Measurements from ENCODE around the gene CDC5L. TPM values are rescaled to one million over a fixed set of nuclear protein-coding genes. Genes with fewer than 3 reads are reported as not detected.
A peak's percentile ranks its signal among the peaks of the same experiment; 100 is the strongest.

Gene CDC5L
- total RNA-seq, 2 experiments from 2014 or later: 26.9 to 27.7 TPM

DNA sequence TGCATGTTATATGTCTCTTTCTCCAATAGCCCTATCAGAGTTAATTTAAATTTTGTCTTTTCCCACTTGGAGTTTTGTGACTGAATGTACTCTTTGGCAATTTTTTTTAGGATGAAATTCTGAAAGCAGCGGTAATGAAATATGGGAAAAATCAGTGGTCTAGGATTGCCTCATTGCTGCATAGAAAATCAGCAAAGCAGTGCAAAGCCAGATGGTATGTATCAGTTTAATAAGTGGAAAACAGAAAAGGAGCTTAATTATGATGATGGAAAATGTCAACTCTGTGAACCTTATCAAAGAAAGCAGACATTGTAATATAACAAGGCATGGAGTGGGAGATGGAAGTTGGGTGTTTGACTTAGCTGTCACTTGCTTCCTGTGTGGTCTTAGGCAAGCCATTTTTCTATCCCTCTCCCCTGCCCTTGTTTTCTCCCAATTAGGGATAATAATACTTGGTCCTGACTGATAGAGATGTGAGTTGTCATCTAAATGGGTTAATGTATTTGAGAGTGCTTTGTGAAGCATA is 2.7 kb downstream of the CDC5L start:
- no peak for DNase-seq
- no peak overlapping the region for H3K27ac Mint-ChIP-seq
- H3K4me1 Mint-ChIP-seq: peaks cover 38% of the 10 kb centered on the region
- H3K36me3 Mint-ChIP-seq: peaks cover 43% of the 10 kb centered on the region
- no peaks in the 10 kb centered on the region for H3K27me3 Mint-ChIP-seq
- H3K9me3 Mint-ChIP-seq: no peaks in the 10 kb centered on the region
- no peak overlapping the region for H3K4me3 Mint-ChIP-seq

GRCh38 chr6:44395501-44395900 is 8.0 kb downstream of the CDC5L start:
- H3K36me3 Mint-ChIP-seq: peaks cover 57% of the 10 kb centered on the region
- DNase-seq: no peak

GRCh38 chr6:44396968-44397367 is 9.5 kb downstream of the CDC5L start:
- no peak overlapping the region for H3K27ac Mint-ChIP-seq
- DNase-seq: no peak
- peaks cover 22% of the 10 kb centered on the region for H3K4me1 Mint-ChIP-seq
- peaks cover 56% of the 10 kb centered on the region for H3K36me3 Mint-ChIP-seq
- H3K4me3 Mint-ChIP-seq: no peak overlapping the region
- H3K27me3 Mint-ChIP-seq: no peaks in the 10 kb centered on the region
- peaks cover 2% of the 10 kb centered on the region for H3K9me3 Mint-ChIP-seq

More at GRCh38 chr6:44395501-44395900, 8.0 kb downstream of the CDC5L start:
- Mint-ChIP-seq H3K27me3 (no peaks in the 10 kb centered on the region), H3K27ac (no peak overlapping the region), H3K4me3 (no peak overlapping the region), H3K4me1 (peaks cover 26% of the 10 kb centered on the region), H3K9me3 (peaks cover 2% of the 10 kb centered on the region)

DNA sequence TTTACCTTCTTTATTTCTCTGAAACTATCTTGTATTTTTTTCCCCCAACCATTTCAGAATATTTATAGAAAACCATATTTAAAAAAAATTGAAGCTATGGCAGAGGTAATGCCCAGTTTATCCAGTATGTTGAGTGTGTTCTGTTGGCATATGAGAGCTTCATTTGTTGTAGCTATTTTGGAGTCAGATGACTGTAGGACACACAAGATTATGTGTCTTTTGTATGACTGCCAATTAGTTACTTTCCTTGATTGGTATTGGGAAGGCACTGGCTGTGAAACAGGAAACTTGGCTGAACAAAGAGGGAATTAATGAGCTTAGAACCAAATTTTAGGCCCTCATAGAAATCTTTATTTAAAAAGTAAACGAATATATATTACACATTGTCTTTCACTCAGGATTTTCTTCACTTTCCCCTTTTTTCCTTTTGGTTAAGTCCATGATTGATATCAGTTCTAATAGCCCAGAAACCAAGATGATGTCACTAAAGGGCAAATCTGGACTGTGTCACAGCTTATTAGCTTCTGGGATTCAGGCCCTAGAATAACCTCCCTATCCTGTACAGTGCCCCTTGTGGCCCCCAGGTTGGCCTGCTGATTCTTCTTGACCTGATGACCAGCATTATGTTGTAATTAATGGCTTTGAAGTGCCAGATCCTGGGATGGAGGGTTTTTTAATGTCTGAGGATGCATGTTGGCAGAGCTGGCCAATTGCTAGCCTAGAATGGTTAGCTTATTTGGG is 10.1 kb downstream of the CDC5L start:
- H3K27me3 Mint-ChIP-seq: no peaks in the 10 kb centered on the region
- H3K27ac Mint-ChIP-seq: no peak overlapping the region
- peaks cover 54% of the 10 kb centered on the region for H3K36me3 Mint-ChIP-seq
- DNase-seq: no peak
- peaks cover 2% of the 10 kb centered on the region for H3K9me3 Mint-ChIP-seq
- H3K4me3 Mint-ChIP-seq: no peak overlapping the region
- H3K4me1 Mint-ChIP-seq: peaks cover 21% of the 10 kb centered on the region

DNA sequence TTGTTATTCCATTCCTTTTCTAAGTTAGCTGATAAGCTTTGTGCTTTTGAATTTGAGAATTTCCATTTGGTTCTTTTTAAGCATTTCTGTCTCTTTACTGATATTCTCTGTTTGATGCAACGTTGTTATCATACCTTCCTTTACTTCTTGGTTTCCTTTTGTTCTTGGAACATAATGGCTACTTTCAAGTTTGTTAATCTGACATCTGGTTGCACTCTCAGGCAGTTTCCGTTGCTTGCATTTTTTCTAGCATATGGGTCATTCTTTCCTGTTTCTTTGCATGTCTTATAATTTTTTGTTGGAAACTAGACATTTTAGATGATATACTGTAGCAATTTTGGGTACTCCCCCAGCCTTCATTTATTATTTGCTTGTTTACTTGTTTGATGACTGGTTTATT is 12.5 kb downstream of the CDC5L start:
- Mint-ChIP-seq H3K4me3 (no peak overlapping the region), H3K36me3 (peaks cover 55% of the 10 kb centered on the region), H3K27ac (peak overlapping the region; percentile 75), H3K4me1 (peaks cover 21% of the 10 kb centered on the region), H3K27me3 (no peaks in the 10 kb centered on the region), H3K9me3 (peaks cover 2% of the 10 kb centered on the region)
- DNase-seq: no peak

DNA sequence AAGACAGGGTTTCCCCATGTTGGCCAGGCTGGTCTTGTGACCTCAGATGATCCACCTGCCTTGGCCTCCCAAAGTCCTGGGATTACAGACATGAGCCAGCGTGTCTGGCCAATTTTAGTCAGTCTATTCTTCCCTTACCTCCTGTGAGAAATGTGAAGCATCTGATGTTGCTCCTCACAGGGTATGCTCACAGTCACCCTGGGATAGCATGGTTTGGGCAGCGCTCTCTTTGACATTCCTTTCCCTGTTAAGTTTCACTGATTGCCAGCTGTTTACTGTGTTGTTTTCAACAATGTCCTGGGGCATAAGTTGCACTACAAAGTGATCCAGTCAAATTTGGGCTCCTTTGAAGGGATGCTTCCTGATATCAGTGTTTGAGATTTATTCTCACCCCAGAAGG is 13.1 kb downstream of the CDC5L start:
- H3K9me3 Mint-ChIP-seq: peaks cover 2% of the 10 kb centered on the region
- H3K27ac Mint-ChIP-seq: no peak overlapping the region
- peaks cover 57% of the 10 kb centered on the region for H3K36me3 Mint-ChIP-seq
- no peak for DNase-seq
- H3K27me3 Mint-ChIP-seq: no peaks in the 10 kb centered on the region
- no peak overlapping the region for H3K4me3 Mint-ChIP-seq
- peaks cover 21% of the 10 kb centered on the region for H3K4me1 Mint-ChIP-seq

- Mint-ChIP-seq H3K27me3 (no peaks in the 10 kb centered on the region), H3K9me3 (peaks cover 2% of the 10 kb centered on the region), H3K4me3 (no peak overlapping the region), H3K27ac (no peak overlapping the region), H3K4me1 (peaks cover 19% of the 10 kb centered on the region), H3K36me3 (peaks cover 60% of the 10 kb centered on the region)
- DNase-seq: no peak
Measured at GRCh38 chr6:44401138-44401537, 13.6 kb downstream of the CDC5L start.

- H3K4me1 Mint-ChIP-seq: peaks cover 34% of the 10 kb centered on the region
- H3K4me3 Mint-ChIP-seq: no peak overlapping the region
- DNase-seq: no peak
- H3K27me3 Mint-ChIP-seq: no peaks in the 10 kb centered on the region
- H3K27ac Mint-ChIP-seq: no peak overlapping the region
- H3K36me3 Mint-ChIP-seq: peaks cover 64% of the 10 kb centered on the region
- H3K9me3 Mint-ChIP-seq: peaks cover 2% of the 10 kb centered on the region
Measured at GRCh38 chr6:44404022-44404714, 16.7 kb downstream of the CDC5L start.

DNA sequence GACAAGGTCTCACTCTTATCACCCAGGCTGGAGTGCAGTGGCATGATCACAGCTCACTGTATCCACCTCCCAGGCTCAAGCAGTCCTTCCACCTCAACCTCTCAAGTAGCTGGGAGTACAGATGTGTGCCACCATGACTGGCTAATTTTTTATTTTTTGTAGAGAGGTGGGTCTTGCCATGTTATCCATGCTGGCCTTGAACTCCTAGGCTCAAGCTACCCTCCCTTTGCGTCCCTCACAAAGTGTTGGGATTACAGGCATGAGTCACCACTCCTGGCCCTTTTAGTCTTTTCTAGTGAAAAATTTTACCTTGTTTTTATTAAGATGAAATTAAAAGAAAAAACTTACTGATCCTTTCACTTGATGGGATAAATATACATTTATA is 17.2 kb downstream of the CDC5L start:
- Mint-ChIP-seq H3K4me1 (peaks cover 35% of the 10 kb centered on the region), H3K36me3 (peaks cover 64% of the 10 kb centered on the region), H3K4me3 (no peak overlapping the region), H3K27me3 (no peaks in the 10 kb centered on the region), H3K9me3 (peaks cover 2% of the 10 kb centered on the region), H3K27ac (no peak overlapping the region)
- no peak for DNase-seq

GRCh38 chr6:44407951-44408670 is 20.6 kb downstream of the CDC5L start:
- Mint-ChIP-seq H3K9me3 (peaks cover 6% of the 10 kb centered on the region), H3K27ac (peak overlapping the region; percentile 25), H3K36me3 (peaks cover 73% of the 10 kb centered on the region), H3K4me3 (no peak overlapping the region), H3K27me3 (no peaks in the 10 kb centered on the region), H3K4me1 (peaks cover 36% of the 10 kb centered on the region)
- DNase-seq: no peak

DNA sequence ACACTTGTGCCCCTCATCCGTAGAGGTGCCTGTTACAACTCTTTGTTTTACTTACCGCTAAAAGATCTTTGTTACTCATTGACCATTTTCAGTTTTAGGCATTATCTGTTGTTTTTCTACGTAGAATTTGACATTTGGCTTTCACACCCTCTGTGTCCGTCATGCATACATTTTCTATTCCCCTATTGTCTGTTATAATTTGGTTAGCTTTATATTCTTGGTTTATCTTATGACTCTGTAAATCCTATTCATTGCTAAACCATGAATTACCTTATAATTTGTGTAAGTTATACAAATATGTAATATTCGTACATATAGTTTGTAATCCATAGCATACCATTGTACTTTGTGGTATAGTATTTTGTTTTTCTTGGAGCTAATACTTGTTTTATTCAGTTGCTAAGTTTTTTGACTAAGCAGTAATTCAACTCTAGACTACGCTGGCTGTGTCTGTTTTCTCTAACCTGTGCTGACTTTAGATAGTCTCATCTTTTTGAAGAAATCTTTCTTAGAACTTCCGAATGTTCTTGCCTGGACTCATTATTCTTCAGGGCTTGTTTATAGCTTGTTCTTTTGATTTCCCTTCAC is 21.8 kb downstream of the CDC5L start:
- H3K4me1 Mint-ChIP-seq: peaks cover 33% of the 10 kb centered on the region
- no peaks in the 10 kb centered on the region for H3K27me3 Mint-ChIP-seq
- peaks cover 6% of the 10 kb centered on the region for H3K9me3 Mint-ChIP-seq
- H3K27ac Mint-ChIP-seq: no peak overlapping the region
- peaks cover 73% of the 10 kb centered on the region for H3K36me3 Mint-ChIP-seq
- no peak for DNase-seq
- H3K4me3 Mint-ChIP-seq: no peak overlapping the region

DNA sequence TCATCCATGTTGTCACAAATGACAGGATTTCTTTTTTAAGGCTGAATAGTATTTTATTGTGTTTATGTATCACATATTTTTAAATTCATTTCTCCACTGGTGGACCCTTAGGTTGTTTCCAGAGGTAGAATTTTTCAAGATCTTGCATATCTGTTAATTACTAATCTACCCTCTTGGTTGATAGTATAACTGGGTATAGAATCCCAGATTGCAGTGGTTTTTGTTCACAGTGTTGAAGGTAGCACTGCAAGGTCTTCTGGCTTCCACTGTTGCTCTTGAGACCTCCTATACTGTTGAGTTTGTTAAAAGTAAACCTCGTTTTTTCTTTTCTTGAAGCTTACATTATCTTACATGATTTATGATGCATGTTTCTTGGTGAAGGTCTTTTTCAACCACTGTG is 22.9 kb downstream of the CDC5L start:
- Mint-ChIP-seq H3K4me1 (peaks cover 39% of the 10 kb centered on the region), H3K4me3 (no peak overlapping the region), H3K27ac (peak overlapping the region; percentile 18), H3K9me3 (peaks cover 6% of the 10 kb centered on the region), H3K27me3 (no peaks in the 10 kb centered on the region), H3K36me3 (peaks cover 74% of the 10 kb centered on the region)
- DNase-seq: no peak

DNA sequence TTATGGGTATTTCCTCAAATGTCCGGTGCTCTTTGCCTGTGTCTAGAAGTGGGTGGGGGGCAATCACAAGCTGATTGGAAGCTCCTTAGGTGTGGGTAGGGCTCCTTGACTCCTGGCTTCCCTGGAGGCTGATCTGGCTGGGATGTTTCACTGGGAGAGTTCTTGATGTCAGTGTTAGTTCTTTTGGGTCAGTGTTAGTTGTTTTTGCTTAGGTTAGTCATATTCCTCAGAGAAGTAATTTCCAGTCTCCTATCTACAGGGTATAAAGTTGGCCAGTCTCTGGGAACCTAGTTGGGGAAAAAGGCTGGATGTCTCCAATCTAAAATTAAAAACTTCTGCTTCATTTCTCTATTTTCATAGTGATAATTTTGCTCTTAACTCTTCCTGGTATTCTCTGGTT is 23.6 kb downstream of the CDC5L start:
- peaks cover 6% of the 10 kb centered on the region for H3K9me3 Mint-ChIP-seq
- no peaks in the 10 kb centered on the region for H3K27me3 Mint-ChIP-seq
- no peak overlapping the region for H3K27ac Mint-ChIP-seq
- peaks cover 47% of the 10 kb centered on the region for H3K4me1 Mint-ChIP-seq
- DNase-seq: no peak
- no peak overlapping the region for H3K4me3 Mint-ChIP-seq
- H3K36me3 Mint-ChIP-seq: peaks cover 75% of the 10 kb centered on the region

DNA sequence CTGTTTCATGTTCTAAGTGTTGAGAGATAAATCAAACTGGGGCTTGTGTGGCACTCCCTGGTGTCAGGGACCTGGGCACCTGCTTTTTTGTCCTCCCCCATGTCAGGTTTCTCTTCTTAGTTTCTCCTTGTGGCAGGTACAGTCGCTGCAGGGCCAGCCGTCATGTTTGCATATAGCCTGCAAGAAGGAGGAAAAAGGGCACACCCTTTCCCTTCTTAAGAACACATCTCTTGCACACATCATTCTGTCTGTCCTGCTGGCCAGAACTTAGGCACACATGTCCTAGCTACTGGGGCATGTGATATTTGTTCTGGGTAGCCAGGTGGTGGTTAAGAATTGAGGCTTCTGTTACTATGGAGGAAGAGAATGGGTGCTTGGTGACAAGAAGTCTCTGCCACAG is 27.9 kb downstream of the CDC5L start:
- Mint-ChIP-seq H3K4me1 (peaks cover 21% of the 10 kb centered on the region), H3K27me3 (no peaks in the 10 kb centered on the region), H3K9me3 (peaks cover 1% of the 10 kb centered on the region), H3K27ac (no peak overlapping the region), H3K4me3 (no peak overlapping the region), H3K36me3 (peaks cover 56% of the 10 kb centered on the region)
- DNase-seq: no peak
